GM19372 (cell line): ENCODE results near the gene DPP6.

ENCODE experiments used
- ATAC-seq: cut with Tn5 transposase; IDR thresholded peaks from one replicate; pipeline ENCODE4 v1.9.1; 2021; ENCODE audit warnings: mild to moderate bottlenecking, low read depth, moderate library complexity; ENCODE audit not compliant: unreplicated experiment

DPP6 gene

DNA sequence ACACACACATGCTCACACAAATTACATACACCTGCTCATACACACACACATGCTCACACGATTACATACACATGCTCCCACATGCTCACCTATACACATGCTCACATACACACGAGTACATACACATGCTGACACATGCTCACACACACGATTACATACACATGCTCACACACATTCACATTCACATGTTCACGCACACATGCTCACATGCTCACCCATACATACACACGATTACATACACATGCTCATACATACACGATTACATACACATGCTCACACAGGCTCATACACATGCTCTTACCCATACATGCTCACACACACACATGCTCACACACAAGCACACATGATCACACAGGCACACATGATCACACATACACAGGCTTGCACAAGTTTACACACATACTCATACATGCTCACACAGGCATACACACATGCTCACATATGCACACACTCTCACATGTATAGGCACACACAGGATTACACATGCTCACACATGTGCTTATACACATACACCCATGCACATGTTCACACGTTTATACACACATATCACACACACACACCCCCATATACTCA lies 832.2 kb downstream of the DPP6 start:
- ATAC-seq: no peak

GRCh38 chr7:154886591-154886990 lies 834.4 kb downstream of the DPP6 start:
- ATAC-seq: no peak

DNA sequence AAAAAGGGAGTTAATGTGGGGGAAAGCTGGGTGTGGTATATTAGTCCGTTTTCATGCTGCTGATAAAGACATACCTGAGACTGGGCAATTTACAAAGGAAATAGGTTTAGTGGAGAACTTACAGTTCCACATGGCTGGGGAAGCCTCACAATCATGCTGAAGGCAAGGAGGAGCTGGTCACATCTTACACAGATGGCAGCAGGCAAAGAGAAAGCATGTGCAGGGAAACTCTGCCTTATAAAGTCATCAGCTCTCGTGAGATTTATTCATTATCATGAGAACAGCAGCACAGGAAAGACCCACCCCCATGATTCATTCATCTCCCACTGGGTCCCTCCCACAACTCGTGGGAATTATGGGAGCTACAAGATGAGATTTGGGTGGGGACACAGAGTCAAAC lies 836.5 kb downstream of the DPP6 start:
- ATAC-seq: no peak

- no peak for ATAC-seq
These were observed 840.3 kb downstream of the DPP6 start for GRCh38 chr7:154892459-154892858.

DNA sequence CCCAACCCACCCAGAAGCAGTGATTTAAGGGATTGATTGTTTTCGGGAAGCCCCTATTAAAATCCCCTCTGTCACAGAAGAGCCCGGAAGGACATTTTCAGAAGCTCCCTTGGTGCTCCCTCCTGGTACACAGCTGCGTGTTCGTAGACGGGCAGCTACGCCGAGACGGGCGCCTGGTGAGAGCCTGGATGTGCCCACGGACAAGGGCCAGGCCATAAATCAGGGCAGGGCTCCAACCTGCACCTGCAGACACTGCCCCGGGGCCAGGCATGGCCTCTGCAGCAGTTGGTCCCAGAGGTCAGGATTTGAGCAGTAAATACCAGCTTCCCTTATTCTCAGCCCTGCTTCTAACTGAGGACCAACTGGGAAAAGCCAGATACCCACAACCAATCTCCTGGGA lies 843.9 kb downstream of the DPP6 start:
- ATAC-seq: no peak

- ATAC-seq: no peak
These were observed 847.0 kb downstream of the DPP6 start for GRCh38 chr7:154898973-154899855.

DNA sequence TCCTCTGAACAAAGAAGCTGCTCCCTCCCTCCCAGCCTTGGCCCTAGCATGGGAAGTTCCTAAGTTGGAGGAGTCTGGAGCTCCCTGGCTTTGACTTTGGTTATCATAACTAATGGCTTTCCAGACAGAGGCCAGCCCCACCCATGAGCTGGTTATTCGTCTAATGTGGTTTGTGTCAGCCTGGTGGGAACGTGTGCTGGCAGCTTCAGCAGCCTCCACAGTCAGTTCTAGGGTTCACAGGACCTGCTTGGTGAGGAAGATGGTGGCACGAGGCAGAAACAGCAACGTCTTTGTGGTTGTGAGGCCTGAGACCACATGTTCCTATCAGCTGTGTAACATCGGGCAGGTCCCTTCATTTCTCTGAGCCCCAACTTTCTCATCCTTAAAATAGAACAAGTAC lies 847.7 kb downstream of the DPP6 start:
- ATAC-seq: no peak

GRCh38 chr7:154902600-154903082 lies 850.4 kb downstream of the DPP6 start:
- ATAC-seq: no peak

- no peak for ATAC-seq
These were observed 851.0 kb downstream of the DPP6 start for GRCh38 chr7:154903083-154903731.

GRCh38 chr7:154905146-154905545 lies 852.9 kb downstream of the DPP6 start:
- ATAC-seq: no peak

DNA sequence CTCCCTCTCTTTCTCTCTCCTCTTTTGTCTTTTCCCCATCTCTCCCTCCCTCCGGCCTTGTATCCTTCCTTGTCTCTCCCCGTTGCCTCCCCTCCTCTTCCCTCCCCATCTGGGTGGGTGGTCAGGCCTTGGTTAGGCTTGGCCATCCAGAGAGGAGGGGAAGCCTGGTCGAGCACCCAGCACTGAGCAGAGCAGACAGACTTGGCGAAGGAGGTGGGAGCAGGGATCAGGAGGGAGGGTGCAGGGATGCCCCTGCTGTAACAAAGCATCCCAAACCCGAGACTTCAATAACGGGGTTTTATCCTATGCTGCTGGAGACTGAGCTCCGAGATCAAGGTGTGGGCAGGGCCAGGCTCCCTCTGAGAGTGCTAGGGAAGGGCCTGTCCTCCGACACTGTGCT lies 853.4 kb downstream of the DPP6 start:
- ATAC-seq: no peak

DNA sequence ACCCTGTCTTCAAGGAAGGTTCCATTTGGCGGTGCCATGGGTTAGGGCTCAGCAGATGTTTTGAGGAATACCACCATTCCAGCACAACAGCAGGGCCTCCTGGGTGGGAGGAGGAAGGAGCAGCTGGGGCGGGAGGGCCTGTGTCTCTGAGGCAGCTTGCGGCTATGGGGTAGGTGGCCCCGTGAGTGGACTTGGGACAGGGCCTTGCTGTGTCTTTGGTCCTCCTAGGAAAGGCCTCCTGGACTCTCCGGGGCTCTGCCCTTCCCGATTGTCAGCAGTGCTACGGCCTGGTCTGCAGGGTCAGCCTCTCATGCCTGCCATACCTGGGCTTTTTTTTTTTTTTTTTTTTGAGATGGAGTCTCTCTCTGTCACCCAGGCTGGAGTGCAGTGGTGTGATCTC lies 854.0 kb downstream of the DPP6 start:
- no peak for ATAC-seq

- ATAC-seq: no peak
These were observed 854.6 kb downstream of the DPP6 start for GRCh38 chr7:154906736-154907355.

DNA sequence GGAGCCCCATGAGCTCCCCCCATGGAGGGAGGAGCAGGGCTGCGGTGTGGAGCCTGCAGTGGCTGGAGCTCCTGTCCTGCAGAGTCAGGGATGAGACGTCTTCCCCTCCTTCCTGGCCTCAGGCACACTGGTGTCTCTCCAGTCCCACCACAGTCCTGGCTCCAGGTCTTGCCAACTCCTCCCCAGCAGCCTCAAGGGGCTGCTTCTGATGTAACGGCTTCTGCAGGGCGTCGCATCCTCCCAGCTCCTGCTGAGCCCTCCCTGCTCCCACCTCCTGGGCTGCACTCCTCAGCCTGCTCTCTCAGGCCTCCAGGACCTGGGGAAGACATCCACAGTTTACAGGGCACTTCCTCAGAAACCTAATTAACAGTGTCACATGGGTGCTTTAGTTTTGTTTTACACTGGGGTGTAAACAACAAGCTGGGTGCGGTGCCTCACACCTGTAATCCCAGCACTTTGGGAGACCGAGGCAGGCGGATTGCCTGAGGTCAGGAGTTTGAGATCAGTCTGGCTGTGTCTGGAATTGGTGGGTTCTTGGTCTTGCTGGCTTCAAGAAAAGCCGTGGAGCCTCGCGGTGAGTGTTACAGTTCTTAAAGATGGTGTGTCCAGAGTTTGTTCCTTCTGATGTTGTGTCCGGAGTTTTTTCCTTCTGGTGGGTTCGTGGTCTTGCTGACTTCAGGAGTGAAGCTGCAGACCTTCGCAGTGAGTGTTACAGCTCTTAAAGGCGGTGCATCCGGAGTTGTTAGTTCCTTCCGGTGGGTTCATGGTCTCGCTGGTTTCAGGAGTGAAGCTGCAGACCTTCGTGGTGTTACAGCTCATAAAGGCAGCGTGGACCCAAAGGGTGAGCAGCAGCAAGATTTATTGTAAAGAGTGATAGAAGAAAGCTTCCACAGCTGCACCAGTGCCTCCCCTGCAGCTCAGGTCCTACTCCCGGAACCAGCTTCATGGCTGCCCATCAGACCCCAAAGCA lies 855.7 kb downstream of the DPP6 start:
- no peak for ATAC-seq

DNA sequence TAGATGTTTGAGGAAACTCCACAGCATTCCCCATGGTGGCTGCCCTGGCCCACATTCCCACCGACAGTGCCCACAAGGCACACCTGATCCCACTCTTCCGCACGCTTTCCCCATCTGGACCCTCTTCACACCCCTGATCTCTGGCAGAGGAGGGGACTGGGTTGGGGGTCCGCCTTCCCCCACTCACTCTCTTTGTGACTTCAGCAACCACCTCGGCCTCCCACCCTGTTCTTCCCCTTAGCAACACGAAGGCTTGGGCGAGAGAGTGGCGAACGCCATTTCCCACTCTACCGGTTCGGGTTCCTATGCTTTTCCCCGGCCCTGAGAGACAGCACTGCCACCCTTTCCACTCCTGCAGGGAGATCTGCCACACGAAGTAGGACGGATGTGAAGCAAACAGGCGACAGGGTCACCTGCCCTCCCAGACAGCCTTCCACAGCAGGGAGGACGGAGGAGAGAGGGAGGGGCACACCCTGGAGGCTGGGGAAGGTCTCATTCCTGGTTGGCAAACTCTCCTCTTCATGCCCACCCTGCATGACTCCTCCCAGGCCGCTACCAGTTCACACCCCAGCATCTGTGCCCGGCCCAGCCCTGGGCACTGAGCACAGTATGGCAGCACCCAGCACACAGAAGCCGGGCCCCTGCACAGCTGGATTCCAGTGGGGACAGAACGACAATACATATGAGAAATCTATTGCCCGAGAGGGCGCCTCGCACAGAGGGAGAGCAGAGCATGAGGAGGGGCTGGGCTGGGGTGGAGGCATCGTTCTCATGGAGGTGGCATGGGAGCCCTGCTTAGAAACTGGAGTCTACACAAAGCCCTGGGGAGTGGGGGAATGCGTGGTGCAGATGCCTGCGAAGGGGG lies 857.3 kb downstream of the DPP6 start:
- ATAC-seq: no peak

- no peak for ATAC-seq
These were observed 857.9 kb downstream of the DPP6 start for GRCh38 chr7:154910125-154910524.

DNA sequence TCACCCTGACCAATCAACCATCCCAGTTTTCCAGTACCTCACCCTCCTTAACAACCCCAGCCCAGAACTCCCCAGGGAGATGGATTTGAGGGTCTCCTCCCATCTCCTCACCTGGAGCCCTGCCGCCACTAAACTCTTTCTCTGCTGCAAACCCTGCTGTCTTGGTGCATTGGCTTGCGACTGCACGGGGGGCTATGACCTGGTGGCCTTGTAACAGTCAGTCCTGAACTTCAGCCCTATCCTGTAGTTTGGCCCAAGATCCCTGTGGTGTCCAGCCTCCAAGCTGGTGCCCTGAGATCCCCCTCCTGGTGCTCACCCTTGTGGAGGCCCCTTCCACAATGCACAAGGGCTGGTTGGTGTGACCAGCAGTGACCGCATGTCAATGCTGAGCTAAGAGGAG lies 858.8 kb downstream of the DPP6 start:
- no peak for ATAC-seq

DNA sequence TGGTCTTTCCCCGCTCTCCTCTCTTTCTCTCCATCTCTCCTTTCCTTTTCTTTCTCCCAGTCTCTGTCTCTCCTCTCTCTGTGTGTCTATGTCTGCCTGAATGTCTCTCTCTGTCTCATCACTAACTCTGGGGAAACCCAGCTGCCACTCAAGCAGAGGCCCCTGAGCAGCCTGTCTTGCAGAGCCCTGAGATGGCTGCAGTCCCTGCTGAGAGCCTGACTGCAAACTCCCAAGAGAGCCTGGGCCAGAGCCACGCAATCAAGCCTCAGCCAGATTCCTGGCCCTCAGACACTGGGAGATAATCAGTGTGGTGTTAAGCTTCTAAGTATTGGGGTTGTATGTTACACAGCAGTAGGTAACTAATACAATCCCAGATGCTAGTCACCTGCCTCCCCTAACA lies 859.2 kb downstream of the DPP6 start:
- no peak for ATAC-seq

- no peak for ATAC-seq
These were observed 859.8 kb downstream of the DPP6 start for GRCh38 chr7:154911862-154912455.
